Common myeloid progenitor, CD34-positive (primary cell): ENCODE data around the gene PLEKHG1.

ENCODE experiments used
- CTCF ChIA-PET: fragments of 350-600 bp; sonication (Branson Sonifier 250); formaldehyde crosslinking; loops from one replicate; lab custom pipeline; 2021; ENCODE audit warnings: antibody characterized with exemption; lab: Charles Lee
- POLR2A ChIA-PET: fragments of 350-600 bp; sonication (Branson Sonifier 250); formaldehyde crosslinking; loops from one replicate; lab custom pipeline; 2021; ENCODE audit warnings: antibody characterized with exemption; lab: Charles Lee
- DNase-seq, 3 donors: peaks; one replicate each; pipeline versions ENCODE4 v3.0.0 to v3.0.0-alpha.2; 2013
- H3K27ac ChIP-seq, 2 experiments: 1 replicate in 1 of 2; 2 replicates in 1 of 2; pipeline ENCODE4 v1.7.0; 2013; ENCODE audit warnings: inconsistent platforms in 2 of 2, low read length in 2 of 2, mild to moderate bottlenecking in 2 of 2, low read depth in 1 of 2, moderate library complexity in 1 of 2; ENCODE audit not compliant: severe bottlenecking in 2 of 2, insufficient read depth in 1 of 2, poor library complexity in 1 of 2
- H3K27me3 ChIP-seq, 5 experiments: replicated peaks in 2 of 5; 1 replicate in 3 of 5; 2 replicates in 2 of 5; pipeline versions ENCODE4 v1.6.1 to v1.7.0; 2013; ENCODE audit warnings: low read length in 4 of 5, mild to moderate bottlenecking in 2 of 5, moderate library complexity in 2 of 5, inconsistent platforms in 1 of 5; ENCODE audit not compliant: insufficient read depth in 5 of 5, control insufficient read depth in 4 of 5
- H3K36me3 ChIP-seq, 4 experiments: 1 replicate in 2 of 4; 2 replicates in 2 of 4; pipeline versions ENCODE4 v1.6.1 to v1.7.0; 2013; ENCODE audit warnings: low read length in 3 of 4, control low read depth in 1 of 4, mild to moderate bottlenecking in 1 of 4; ENCODE audit not compliant: control insufficient read depth in 4 of 4, insufficient read depth in 4 of 4
- H3K4me1 ChIP-seq, 4 experiments: 1 replicate in 3 of 4; 2 replicates in 1 of 4; pipeline versions ENCODE4 v1.6.1 to v1.7.1; 2013; ENCODE audit warnings: low read length in 3 of 4, mild to moderate bottlenecking in 3 of 4, control low read depth in 1 of 4, inconsistent platforms in 1 of 4, moderate library complexity in 1 of 4; ENCODE audit not compliant: control insufficient read depth in 4 of 4, insufficient read depth in 4 of 4; ENCODE audit errors: control extremely low read depth in 1 of 4
- H3K4me3 ChIP-seq, 7 experiments: 1 replicate in 4 of 7; 2 replicates in 3 of 7; pipeline versions ENCODE4 v1.5.1 to v1.7.0; 2013; ENCODE audit warnings: mild to moderate bottlenecking in 7 of 7, low read length in 6 of 7, moderate library complexity in 6 of 7, inconsistent platforms in 2 of 7, low read depth in 2 of 7, control low read depth in 1 of 7; ENCODE audit not compliant: insufficient read depth in 4 of 7, control insufficient read depth in 1 of 7; ENCODE audit errors: extremely low read depth in 1 of 7
- H3K9me3 ChIP-seq, 5 experiments: 1 replicate in 4 of 5; 2 replicates in 1 of 5; pipeline versions ENCODE4 v1.6.1 to v1.7.1; 2013; ENCODE audit warnings: low read length in 4 of 5, mild to moderate bottlenecking in 2 of 5, inconsistent platforms in 1 of 5, low read depth in 1 of 5, moderate library complexity in 1 of 5; ENCODE audit not compliant: control insufficient read depth in 4 of 5, insufficient read depth in 2 of 5; ENCODE audit errors: control extremely low read depth in 1 of 5
- WGBS: methylation state at CpG from one replicate; pipeline ENCODE4 v1.1.5; 2013; ENCODE audit not compliant: insufficient coverage; 5-methylcytosine and 5-hydroxymethylcytosine counted together

PLEKHG1 gene

GRCh38 chr6:150631283-150631983 lies 31.7 kb downstream of the PLEKHG1 start:
- ChIA-PET POLR2A (no interaction called here), CTCF (interaction anchor here (1.0 to 1.3 kb wide), 4 partner anchors 13 to 186 kb away, joined by 3 to 4 read pairs (median 3); no protein-coding TSS in a partner anchor)
- 90% methylated on average over 6 of the region's 12 CpGs for WGBS
- no peaks in the 10 kb centered on the region for H3K36me3 ChIP-seq
- H3K27me3 ChIP-seq, result no peaks in the 10 kb centered on the region
- DNase-seq, result peak in 1 of 3 donors; percentile 17
- H3K27ac ChIP-seq, result no peak overlapping the region
- H3K9me3 ChIP-seq, result no peaks in the 10 kb centered on the region
- no peak overlapping the region for H3K4me3 ChIP-seq
- peaks cover 4 to 29% (median 14%) of the 10 kb centered on the region in 4 experiments for H3K4me1 ChIP-seq

DNA sequence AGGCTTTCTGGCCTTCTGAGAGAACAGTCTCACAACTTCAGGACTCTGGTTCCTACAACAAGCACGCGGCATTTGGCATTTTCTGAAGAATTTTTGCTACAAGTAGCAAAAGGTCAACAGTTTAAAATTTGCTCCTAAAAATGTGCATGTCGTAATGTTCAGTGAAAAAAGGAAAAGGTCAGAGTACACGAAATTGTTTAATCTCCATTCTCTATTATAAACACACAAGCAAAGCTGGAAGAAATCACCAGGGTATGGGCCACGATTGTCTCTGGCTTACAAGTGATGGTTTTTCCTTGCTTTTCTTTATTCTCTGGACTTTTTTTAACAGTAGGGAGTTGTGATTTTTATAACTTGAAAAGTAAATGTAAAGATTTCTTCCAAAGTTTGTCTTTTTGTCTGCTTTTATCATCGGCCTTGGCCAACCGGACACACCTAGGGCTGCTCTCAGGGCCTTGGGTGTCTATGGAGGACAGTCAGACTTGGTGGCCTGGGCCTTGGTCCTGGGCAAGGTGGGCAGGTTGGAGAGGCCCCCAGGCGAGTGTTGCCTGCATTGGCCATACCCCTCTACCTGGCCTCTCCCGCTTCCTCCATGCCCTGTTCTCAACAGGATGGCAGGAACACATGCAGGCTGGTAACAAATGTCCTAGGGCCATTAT lies 32.4 kb downstream of the PLEKHG1 start:
- no peaks in the 10 kb centered on the region for H3K27me3 ChIP-seq
- H3K4me3 ChIP-seq, result no peak overlapping the region
- ChIA-PET CTCF (interaction anchor here (1.3 kb wide), 1 partner anchor 31 kb away, joined by 3 read pairs; no protein-coding TSS in a partner anchor), POLR2A (no interaction called here)
- no peak overlapping the region for H3K27ac ChIP-seq
- no peaks in the 10 kb centered on the region for H3K9me3 ChIP-seq
- WGBS, result 94% methylated on average over 7 of the region's 9 CpGs
- no peak for DNase-seq
- no peaks in the 10 kb centered on the region for H3K36me3 ChIP-seq
- peaks cover 4 to 25% (median 14%) of the 10 kb centered on the region in 4 experiments for H3K4me1 ChIP-seq

GRCh38 chr6:150632785-150633485 lies 33.2 kb downstream of the PLEKHG1 start:
- peak overlapping the region in 4 of 7 experiments; percentile 44 to 66 (median 50) for H3K4me3 ChIP-seq

DNA sequence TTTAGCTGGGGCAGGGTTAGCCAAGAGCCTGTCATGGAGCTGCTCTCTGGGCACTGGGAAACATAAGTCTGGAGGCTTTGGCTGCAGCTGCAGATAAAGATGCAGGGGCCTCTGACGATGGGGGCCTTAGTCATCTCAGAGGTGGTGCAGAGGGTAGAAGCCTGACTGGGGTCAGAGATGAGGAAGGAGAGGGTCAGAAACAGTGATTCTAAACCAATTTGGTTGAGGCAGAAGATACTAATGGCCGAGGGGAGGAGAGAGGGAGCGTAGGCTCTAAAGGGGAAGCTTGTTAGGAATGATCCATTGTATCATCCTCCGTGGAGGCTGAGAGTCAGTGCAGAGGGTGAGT lies 33.8 kb downstream of the PLEKHG1 start:
- Histone ChIP-seq H3K4me1 (peaks cover 4 to 25% (median 11%) of the 10 kb centered on the region in 4 experiments), H3K27ac (no peak overlapping the region), H3K9me3 (no peaks in the 10 kb centered on the region), H3K4me3 (peak overlapping the region in 1 of 7 experiments; percentile 66), H3K36me3 (no peaks in the 10 kb centered on the region), H3K27me3 (no peaks in the 10 kb centered on the region)
- WGBS, result 90% methylated on average over 4 of the region's 4 CpGs
- ChIA-PET CTCF (interaction anchor here (0.9 to 1.1 kb wide), 2 partner anchors 12 to 17 kb away, joined by 3 read pairs; no protein-coding TSS in a partner anchor), POLR2A (interaction anchor here (0.8 kb wide), 1 partner anchor 116 kb away, joined by 3 read pairs; no protein-coding TSS in a partner anchor)
- peak in 1 of 3 donors; percentile 15 for DNase-seq

More at GRCh38 chr6:150632785-150633485, 33.2 kb downstream of the PLEKHG1 start:
- 45% methylated on average over 12 of the region's 13 CpGs for WGBS
- POLR2A ChIA-PET, result interaction anchor here (0.8 kb wide), 1 partner anchor 117 kb away, joined by 3 read pairs; no protein-coding TSS in a partner anchor
- peak; percentile 13 to 59 (median 44) for DNase-seq
- peaks cover 4 to 25% (median 11%) of the 10 kb centered on the region in 4 experiments for H3K4me1 ChIP-seq
- peak overlapping the region in 1 of 2 experiments; percentile 27 for H3K27ac ChIP-seq
- no peaks in the 10 kb centered on the region for H3K9me3 ChIP-seq
- H3K27me3 ChIP-seq, result no peaks in the 10 kb centered on the region
- no peaks in the 10 kb centered on the region for H3K36me3 ChIP-seq
- CTCF ChIA-PET, result interaction anchor here (0.9 to 1.3 kb wide), 2 partner anchors 17 to 32 kb away, joined by 3 read pairs; no protein-coding TSS in a partner anchor

- Histone ChIP-seq H3K27ac (peak overlapping the region in 1 of 2 experiments; percentile 55), H3K36me3 (no peaks in the 10 kb centered on the region), H3K27me3 (no peaks in the 10 kb centered on the region), H3K4me1 (peaks cover 4 to 25% (median 11%) of the 10 kb centered on the region in 4 experiments), H3K9me3 (no peaks in the 10 kb centered on the region), H3K4me3 (peak overlapping the region in 1 of 7 experiments; percentile 12)
- ChIA-PET CTCF (interaction anchor here (0.6 to 1.2 kb wide), 3 partner anchors 12 to 133 kb away, joined by 3 read pairs; no protein-coding TSS in a partner anchor), POLR2A (no interaction called here)
- 87% methylated on average over 3 of the region's 4 CpGs for WGBS
- peak in 2 of 3 donors; percentile 30 to 36 for DNase-seq
Observed at GRCh38 chr6:150634176-150634963, 34.7 kb downstream of the PLEKHG1 start.

DNA sequence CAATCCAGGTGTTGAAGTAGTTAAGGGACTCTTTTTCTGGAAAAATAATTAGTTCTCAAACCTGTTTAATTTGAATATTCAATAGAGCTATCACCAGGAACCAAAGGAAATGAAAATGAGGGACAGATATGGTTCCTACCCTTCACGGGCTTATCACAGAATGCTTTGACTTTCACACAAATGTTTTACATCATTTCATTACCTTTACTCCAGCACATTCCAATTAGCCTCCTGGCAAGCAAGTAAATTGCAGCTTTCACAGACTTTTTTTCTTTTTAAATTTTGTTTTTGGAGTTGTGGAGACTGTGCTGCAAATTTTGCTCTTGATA lies 35.2 kb downstream of the PLEKHG1 start:
- H3K36me3 ChIP-seq, result no peaks in the 10 kb centered on the region
- DNase-seq, result no peak
- no peaks in the 10 kb centered on the region for H3K9me3 ChIP-seq
- H3K27ac ChIP-seq, result no peak overlapping the region
- H3K27me3 ChIP-seq, result no peaks in the 10 kb centered on the region
- H3K4me1 ChIP-seq, result peaks cover 4 to 25% (median 11%) of the 10 kb centered on the region in 4 experiments
- CTCF ChIA-PET, result interaction anchor here (1.2 kb wide), 1 partner anchor 16 kb away, joined by 3 read pairs; no protein-coding TSS in a partner anchor
- 57% methylated on average over 1 of the region's 1 CpG for WGBS
- H3K4me3 ChIP-seq, result no peak overlapping the region
- POLR2A ChIA-PET, result no interaction called here
